Measurements from ENCODE around the gene PRKG1. TPM values are rescaled to one million over a fixed set of nuclear protein-coding genes. Genes with fewer than 3 reads are reported as not detected.
"Not testable (repeated sequence)": the region's sequence is repeated elsewhere in the genome, so short reads cannot be mapped to it uniquely, and the experiment has no call there.

PRKG1 gene
- total RNA-seq, 2 experiments from 2014 or later = not detected

DNA sequence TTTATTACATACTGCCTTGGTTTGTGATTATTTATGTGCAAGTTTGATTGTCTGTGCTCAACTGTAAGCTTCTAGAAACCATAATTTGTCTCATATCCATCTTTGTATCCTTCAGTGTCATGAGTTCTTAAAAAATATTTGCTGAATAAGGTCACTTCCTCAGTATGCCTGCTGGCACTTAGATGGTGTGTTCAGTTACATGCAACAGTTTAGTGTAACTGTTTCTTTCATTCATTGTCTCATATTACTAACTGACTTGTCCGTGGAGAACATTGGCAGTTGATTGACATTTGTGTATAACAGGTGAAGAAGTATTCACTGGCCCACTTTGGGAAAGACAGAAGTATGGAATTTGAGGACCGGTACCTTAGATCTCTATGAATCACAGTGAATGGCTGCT lies 236.9 kb downstream of the PRKG1 start:
- Mint-ChIP-seq H3K27me3 (no peaks in the 10 kb centered on the region), H3K36me3 (no peaks in the 10 kb centered on the region), H3K9me3 (no peaks in the 10 kb centered on the region), H3K4me1 (no peaks in the 10 kb centered on the region), H3K27ac (no peak overlapping the region), H3K4me3 (no peak overlapping the region)
- no peak for DNase-seq

DNA sequence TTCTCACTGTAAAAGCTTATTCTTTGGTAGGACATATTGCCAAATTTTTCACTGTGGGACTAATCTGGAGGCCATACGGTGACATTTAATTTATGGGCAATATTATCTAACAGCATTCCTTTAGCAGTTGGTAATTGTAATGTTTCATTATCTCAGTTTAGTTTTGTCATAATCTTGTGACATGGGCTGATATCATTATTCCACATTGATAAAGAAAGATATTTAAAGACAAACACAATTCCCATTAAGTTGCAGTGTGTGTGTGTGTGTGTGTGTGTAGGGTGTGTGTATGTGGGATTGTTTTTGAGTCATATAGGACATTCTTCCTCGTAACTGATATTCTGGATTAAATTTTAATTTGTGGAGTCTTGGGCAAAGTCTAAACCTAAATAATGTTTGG lies 238.5 kb downstream of the PRKG1 start:
- no peaks in the 10 kb centered on the region for H3K36me3 Mint-ChIP-seq
- no peaks in the 10 kb centered on the region for H3K9me3 Mint-ChIP-seq
- no peak overlapping the region for H3K27ac Mint-ChIP-seq
- H3K4me3 Mint-ChIP-seq = no peak overlapping the region
- no peaks in the 10 kb centered on the region for H3K4me1 Mint-ChIP-seq
- DNase-seq = no peak
- H3K27me3 Mint-ChIP-seq = no peaks in the 10 kb centered on the region

DNA sequence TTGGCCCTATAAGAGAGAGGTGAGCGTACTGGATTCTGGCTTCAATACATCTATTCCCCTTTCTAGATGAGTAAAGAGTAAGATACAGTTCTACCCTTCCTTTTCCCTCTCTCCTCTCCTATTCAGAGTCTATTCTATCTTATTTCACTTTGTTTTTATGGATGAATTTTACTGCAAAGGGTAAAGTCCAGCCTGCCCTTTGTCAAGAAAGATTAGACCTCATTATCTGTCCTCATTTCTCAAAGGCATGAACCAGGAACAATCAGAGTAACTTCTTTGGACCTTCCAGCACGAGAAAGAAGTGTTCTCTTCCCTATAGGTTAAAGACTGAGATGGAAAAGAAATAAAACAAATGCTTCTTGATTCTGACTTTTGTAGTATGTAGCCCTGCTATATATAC lies 239.0 kb downstream of the PRKG1 start:
- H3K4me1 Mint-ChIP-seq = no peaks in the 10 kb centered on the region
- no peaks in the 10 kb centered on the region for H3K9me3 Mint-ChIP-seq
- no peak for DNase-seq
- H3K4me3 Mint-ChIP-seq = no peak overlapping the region
- H3K27ac Mint-ChIP-seq = no peak overlapping the region
- no peaks in the 10 kb centered on the region for H3K27me3 Mint-ChIP-seq
- H3K36me3 Mint-ChIP-seq = no peaks in the 10 kb centered on the region

DNA sequence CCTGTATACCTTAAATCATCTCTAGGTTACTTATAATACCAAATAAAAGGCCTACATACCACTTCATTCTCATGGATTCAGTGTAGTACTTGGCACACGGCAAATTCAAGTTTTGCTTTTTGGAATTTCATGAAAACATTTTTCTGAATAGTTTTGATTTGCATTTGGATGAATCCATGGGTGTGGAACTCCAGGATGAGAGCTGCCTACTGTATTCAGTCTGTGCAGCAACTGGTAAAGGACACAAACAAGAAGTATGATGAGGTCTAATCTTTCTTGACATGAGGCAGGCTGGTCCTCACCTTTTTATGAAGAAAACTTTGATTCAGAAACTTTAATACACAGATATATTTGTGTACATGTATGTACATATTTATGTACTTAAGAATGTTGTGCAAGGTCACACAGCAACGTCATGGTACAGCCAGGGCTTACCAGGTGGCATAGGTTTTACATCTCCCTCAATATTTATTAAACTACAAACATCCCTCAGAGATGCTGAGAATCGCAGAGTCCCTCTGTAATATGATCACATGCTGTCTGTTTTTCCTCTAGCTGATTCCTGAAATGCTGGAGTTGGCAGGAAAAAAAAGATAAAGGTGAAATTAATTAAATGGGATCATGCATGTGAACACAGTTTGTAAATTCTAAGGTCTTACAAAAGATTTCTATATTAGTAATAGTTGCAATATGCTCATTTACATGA lies 239.6 kb downstream of the PRKG1 start:
- Mint-ChIP-seq H3K36me3 (no peaks in the 10 kb centered on the region), H3K4me3 (no peak overlapping the region), H3K27me3 (no peaks in the 10 kb centered on the region), H3K4me1 (no peaks in the 10 kb centered on the region), H3K27ac (no peak overlapping the region), H3K9me3 (no peaks in the 10 kb centered on the region)
- no peak for DNase-seq

DNA sequence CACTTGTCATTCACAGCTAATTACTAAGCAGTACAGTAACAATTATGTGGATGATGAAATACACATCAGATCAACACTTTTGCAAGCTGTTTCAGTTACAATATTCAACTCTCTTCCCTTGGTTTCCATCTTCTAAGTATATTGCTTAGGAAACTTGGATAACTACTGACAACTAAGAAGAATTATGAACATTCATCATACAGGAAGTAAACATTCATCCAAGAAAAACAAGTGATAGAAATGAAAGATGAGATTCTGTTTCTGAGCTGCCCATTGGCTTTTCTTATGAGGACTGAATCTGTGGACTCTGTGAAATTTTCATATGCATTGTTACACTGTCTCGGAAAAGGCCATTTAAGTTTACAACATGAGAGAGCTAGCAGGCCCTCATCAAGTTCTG lies 240.2 kb downstream of the PRKG1 start:
- no peak for DNase-seq
- H3K27ac Mint-ChIP-seq = no peak overlapping the region
- H3K27me3 Mint-ChIP-seq = no peaks in the 10 kb centered on the region
- H3K4me1 Mint-ChIP-seq = no peaks in the 10 kb centered on the region
- no peak overlapping the region for H3K4me3 Mint-ChIP-seq
- H3K36me3 Mint-ChIP-seq = no peaks in the 10 kb centered on the region
- no peaks in the 10 kb centered on the region for H3K9me3 Mint-ChIP-seq

DNA sequence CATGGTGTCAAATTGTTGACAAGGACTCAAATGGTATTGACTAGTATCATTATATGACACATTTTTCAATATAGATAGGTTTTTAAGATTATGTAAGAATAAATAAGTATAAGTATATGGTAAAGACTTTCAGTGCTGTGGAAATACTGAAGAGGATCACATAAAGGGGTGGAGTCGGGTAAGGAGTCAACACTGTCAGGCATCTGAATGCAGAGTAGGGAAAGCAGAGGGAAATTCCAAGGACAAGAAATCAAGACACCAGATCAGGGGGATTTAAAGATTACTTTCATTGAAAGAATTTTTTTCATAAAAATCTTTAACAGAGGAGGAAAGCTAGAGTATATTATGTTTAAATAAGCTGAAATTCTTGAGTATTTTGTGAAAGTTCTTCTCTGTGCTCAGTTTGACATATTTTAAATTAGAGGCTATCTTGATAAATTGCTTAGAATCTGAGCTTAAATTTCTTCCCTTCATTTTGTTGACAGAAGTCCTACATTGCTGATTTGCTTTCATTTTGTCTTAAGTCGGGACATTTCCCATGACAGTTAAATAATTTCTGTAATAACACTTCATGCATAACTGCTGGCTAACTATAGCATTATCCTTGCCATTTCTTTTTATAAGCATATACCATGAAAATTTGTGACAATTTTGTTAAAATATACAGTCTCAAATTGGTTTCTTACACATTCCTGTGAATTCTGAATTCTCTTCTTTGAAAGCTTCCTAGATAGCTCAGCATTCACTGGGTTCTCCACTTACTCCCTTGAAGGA lies 244.3 kb downstream of the PRKG1 start:
- no peaks in the 10 kb centered on the region for H3K4me1 Mint-ChIP-seq
- H3K27ac Mint-ChIP-seq = no peak overlapping the region
- no peak overlapping the region for H3K4me3 Mint-ChIP-seq
- no peaks in the 10 kb centered on the region for H3K9me3 Mint-ChIP-seq
- DNase-seq = no peak
- no peaks in the 10 kb centered on the region for H3K36me3 Mint-ChIP-seq
- H3K27me3 Mint-ChIP-seq = no peaks in the 10 kb centered on the region

DNA sequence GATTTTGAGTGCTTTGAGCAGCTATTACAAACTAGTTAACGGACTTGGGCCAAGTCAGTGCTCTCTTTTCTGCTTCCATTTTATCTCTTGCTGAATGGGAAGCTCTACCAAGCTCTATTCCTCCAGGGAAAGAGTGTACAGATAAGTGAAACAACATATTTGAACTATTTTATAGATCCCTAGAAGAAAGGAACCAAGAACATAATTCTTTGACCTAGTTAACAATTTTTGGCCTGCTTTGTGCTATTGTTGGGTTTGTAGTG lies 244.8 kb downstream of the PRKG1 start:
- H3K36me3 Mint-ChIP-seq = no peaks in the 10 kb centered on the region
- DNase-seq = no peak
- H3K27ac Mint-ChIP-seq = no peak overlapping the region
- no peak overlapping the region for H3K4me3 Mint-ChIP-seq
- H3K4me1 Mint-ChIP-seq = no peaks in the 10 kb centered on the region
- no peaks in the 10 kb centered on the region for H3K27me3 Mint-ChIP-seq
- H3K9me3 Mint-ChIP-seq = no peaks in the 10 kb centered on the region

DNA sequence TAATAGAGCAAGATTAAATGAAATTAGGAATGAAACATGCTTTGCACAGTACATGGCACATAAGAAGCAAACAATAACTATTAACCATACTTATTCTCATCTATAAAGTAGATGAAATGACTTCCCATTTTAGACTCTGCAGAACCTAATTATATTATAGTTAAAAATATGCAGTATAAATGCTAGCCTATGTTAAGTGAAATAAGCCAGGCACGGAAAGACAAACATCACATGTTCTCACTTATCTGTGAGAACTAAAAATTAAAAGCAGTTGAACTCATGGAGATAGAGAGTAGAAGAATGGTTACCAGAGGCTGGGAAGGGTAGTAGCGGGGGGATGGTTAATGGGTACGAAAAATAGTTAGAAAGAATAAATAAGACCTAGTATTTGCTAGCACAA lies 247.0 kb downstream of the PRKG1 start:
- Mint-ChIP-seq H3K4me1 (no peaks in the 10 kb centered on the region), H3K36me3 (no peaks in the 10 kb centered on the region), H3K4me3 (no peak overlapping the region), H3K27me3 (no peaks in the 10 kb centered on the region), H3K27ac (no peak overlapping the region), H3K9me3 (no peaks in the 10 kb centered on the region)
- DNase-seq = no peak

DNA sequence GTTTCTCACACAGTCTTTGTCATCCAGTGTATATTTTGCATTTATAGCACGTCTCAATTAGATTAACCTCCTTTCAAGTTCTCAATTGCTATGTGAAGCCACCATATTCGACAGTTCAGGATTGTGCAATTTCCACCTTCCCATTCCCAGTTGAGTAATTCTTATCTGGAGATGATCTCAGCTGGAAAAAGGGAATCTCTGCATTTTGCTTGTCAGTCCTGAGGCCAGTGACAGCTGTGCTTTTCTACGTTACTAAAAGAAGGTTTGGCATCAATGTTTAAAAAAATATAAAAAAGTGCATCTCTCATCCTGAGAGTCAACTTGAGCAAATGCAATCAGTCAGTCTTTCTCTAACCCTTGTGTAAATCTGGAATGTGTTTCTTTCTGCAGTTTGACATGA lies 247.7 kb downstream of the PRKG1 start:
- DNase-seq = no peak
- no peaks in the 10 kb centered on the region for H3K27me3 Mint-ChIP-seq
- no peaks in the 10 kb centered on the region for H3K9me3 Mint-ChIP-seq
- H3K27ac Mint-ChIP-seq = no peak overlapping the region
- no peak overlapping the region for H3K4me3 Mint-ChIP-seq
- H3K4me1 Mint-ChIP-seq = no peaks in the 10 kb centered on the region
- H3K36me3 Mint-ChIP-seq = no peaks in the 10 kb centered on the region

DNA sequence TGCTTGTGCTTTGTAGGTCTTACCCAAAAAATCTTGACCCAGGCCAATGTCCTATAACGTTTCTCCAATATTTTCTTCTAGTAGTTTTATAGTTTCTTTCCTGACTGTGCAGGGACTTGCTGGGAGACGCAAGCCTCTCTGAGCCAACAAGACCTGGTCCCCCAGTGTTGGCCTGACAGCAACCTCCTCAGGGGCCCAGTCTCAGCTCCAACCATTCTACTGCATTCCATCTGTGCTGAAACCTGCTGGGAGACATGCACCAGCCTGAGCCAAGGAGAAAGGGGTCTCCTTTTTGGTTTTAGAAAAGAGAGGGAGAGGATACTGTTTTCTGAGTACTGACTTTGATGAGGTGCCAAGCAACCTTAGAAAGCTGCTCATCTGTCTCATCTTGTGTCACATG lies 251.4 kb downstream of the PRKG1 start:
- H3K36me3 Mint-ChIP-seq = no peaks in the 10 kb centered on the region
- H3K9me3 Mint-ChIP-seq = no peaks in the 10 kb centered on the region
- no peak for DNase-seq
- no peaks in the 10 kb centered on the region for H3K27me3 Mint-ChIP-seq
- no peak overlapping the region for H3K27ac Mint-ChIP-seq
- no peaks in the 10 kb centered on the region for H3K4me1 Mint-ChIP-seq
- H3K4me3 Mint-ChIP-seq = no peak overlapping the region

DNA sequence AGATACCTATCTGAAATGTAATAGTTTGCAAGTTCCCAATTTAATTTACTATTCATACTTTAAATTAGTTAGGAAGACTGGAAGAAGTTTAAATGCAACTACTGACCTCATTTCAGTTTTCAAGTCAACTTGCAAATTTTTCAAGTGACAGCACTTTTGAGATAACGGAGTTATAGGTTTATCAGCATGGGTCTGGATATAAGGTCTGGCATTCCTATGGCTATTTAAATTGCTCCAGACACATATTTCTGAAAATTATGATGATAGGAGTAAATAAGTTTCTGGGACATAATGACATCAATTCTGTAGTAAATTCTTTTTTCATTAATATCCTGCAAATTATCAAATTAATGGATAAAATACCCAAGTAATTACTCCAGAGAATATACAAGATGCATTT lies 251.9 kb downstream of the PRKG1 start:
- no peak for DNase-seq
- Mint-ChIP-seq H3K4me1 (no peaks in the 10 kb centered on the region), H3K27ac (no peak overlapping the region), H3K27me3 (no peaks in the 10 kb centered on the region), H3K9me3 (no peaks in the 10 kb centered on the region), H3K4me3 (no peak overlapping the region), H3K36me3 (no peaks in the 10 kb centered on the region)

DNA sequence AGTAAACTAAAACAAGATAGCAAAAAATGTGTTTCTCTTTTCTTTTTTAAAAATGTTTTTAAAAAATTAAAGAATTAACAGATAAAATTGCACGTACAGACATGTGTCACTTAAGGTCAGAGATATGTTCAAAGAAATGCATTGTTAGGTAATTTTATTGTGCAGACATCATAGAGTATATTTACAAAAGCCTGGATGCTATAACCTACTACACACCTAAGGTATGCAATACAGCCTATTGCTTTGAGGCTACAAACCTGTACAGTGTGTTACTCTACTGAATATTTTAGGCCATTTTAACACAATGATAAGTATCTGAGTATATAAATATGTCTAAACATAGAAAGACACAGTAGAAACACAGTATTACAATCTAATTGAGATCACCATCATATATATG lies 253.1 kb downstream of the PRKG1 start:
- H3K27ac Mint-ChIP-seq = no peak overlapping the region
- H3K27me3 Mint-ChIP-seq = no peaks in the 10 kb centered on the region
- no peak for DNase-seq
- no peaks in the 10 kb centered on the region for H3K9me3 Mint-ChIP-seq
- no peaks in the 10 kb centered on the region for H3K36me3 Mint-ChIP-seq
- no peaks in the 10 kb centered on the region for H3K4me1 Mint-ChIP-seq
- H3K4me3 Mint-ChIP-seq = no peak overlapping the region

DNA sequence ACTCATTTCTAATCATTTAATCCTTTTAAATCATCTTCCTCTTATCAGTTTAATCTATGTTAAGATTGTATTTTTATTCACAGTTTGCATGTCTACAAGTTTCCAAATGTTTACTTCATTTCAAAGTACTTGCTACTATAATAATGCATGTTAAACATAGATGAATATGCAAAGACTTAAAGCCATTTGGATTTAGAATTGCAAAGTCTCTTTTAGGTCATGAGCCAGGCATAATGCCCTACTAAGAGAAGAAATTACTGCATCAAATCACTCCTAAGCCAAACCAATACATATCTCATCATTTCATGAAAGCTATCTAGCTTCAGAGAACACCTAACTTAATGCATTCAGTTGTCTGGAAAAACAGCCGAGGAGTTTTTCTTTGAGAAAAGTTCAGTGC lies 266.1 kb downstream of the PRKG1 start:
- no peak for DNase-seq
- Mint-ChIP-seq H3K27me3 (no peaks in the 10 kb centered on the region), H3K9me3 (no peaks in the 10 kb centered on the region), H3K36me3 (no peaks in the 10 kb centered on the region), H3K4me3 (no peak overlapping the region), H3K4me1 (no peaks in the 10 kb centered on the region), H3K27ac (no peak overlapping the region)

DNA sequence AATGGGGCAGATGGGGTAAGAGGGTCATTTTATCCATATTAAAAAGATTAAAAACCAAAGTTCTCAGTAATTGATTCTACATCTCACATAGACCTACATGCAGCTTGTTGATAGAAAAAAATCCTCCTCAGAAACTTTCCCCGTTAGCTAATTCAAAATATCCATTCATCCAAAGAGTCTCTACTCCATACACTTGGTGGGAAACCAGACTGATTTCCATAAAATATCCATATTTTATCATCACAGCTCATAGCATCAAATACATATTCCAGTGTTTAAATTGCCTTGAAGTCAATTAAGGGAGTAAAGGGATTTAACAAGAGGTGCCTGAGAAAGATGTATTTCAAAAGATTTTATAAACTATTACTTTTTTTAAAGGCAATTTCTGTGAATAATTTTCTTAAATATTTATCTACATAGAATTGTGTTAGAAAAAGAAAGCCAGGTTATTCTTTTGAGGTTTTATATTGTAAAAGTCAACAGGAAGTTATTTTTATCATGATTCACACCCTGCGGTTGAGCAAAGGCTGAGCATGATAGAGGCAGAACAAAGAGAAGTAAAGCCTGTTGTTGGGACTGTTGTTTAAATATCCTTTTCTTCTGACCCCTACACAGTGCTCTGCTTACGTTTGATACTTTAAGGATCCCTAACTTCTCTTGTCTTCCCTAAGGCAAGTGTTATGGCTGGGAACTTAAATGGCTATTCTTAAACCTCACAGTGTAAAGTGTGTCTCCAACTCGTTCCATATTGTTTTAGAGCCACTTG lies 266.7 kb downstream of the PRKG1 start:
- no peak for DNase-seq
- Mint-ChIP-seq H3K4me1 (no peaks in the 10 kb centered on the region), H3K9me3 (no peaks in the 10 kb centered on the region), H3K4me3 (no peak overlapping the region), H3K27ac (no peak overlapping the region), H3K27me3 (no peaks in the 10 kb centered on the region), H3K36me3 (no peaks in the 10 kb centered on the region)

DNA sequence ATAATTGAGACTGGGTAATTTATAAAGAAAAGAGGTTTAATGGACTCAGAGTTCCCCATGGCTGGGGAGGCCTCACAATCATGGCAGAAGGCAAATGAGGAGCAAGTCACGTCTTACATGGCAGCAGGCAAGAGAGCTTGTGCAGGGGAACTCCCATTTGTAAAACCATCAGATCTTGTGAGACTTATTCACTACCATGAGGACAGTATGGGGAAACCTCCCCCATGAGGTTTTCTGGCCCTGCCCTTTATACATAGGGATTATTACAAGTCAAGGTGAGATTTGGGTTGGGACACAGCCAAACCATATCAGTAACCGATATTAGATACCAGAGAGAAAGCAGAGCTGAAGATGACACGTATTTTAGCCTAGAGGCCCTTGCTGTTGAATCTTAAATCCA lies 267.5 kb downstream of the PRKG1 start:
- not testable (repeated sequence) for H3K36me3 Mint-ChIP-seq, DNase-seq, H3K4me3 Mint-ChIP-seq, H3K27ac Mint-ChIP-seq, H3K4me1 Mint-ChIP-seq, H3K27me3 Mint-ChIP-seq, H3K9me3 Mint-ChIP-seq

DNA sequence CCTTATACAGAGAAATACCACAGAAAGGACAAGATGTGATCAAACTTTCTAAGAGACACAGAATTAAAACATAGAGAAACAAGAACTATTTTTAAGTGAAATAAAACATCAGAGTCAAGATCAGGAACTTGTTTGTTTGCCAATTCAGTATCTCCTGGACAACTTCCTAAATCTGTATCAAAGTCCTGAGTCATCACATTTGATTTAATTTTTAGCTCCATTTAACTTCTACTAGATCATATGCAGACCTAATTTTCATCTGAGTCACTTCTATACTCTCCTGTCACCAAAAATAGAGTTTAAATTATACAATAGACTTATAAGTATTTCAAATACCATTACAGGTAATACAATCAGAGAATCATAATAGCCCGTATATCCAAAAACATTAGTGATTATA lies 268.1 kb downstream of the PRKG1 start:
- H3K27me3 Mint-ChIP-seq = no peaks in the 10 kb centered on the region
- H3K27ac Mint-ChIP-seq = no peak overlapping the region
- H3K36me3 Mint-ChIP-seq = no peaks in the 10 kb centered on the region
- no peaks in the 10 kb centered on the region for H3K9me3 Mint-ChIP-seq
- H3K4me3 Mint-ChIP-seq = no peak overlapping the region
- no peak for DNase-seq
- H3K4me1 Mint-ChIP-seq = no peaks in the 10 kb centered on the region

Measured in activated naive CD8-positive, alpha-beta T cell treated with anti-CD3 and anti-CD28 coated beads for 36 hours (primary cell).